Measurements from ENCODE around the gene SBNO2.

DNA sequence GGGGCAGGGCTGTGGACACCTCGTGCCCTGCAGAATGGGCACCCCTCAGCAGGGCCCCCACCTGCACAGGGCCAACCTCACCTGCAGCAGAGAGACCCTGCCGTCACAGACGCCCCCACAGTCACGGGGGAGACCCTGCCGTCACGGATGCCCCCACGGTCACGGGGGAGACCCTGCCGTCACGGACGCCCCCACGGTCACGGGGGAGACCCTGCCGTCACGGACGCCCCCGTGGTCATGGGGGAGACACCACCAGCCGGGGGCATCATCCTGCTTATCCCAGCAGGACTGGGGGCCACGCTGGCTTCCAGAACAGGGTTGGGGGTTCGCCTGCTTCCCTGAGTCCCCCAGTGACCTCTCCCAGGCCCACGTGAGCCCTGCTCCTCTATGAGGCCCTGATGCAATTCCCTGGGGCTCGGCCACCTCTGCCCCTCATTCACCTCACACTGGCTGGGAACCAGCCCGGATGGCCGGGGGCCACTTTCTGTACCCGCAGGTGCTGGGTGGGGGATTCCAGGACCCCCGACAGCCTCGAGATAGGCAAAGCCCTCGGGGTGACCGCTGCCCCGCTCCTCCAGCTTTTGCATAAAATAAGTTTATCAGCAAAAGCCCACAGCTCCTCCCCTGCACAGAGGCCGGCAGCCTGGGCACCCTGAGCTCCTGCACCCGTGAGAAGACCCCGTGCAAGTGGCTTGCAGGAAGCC lies 23.6 kb downstream of the SBNO2 start:
- TF ChIP-seq, protein P1, sequence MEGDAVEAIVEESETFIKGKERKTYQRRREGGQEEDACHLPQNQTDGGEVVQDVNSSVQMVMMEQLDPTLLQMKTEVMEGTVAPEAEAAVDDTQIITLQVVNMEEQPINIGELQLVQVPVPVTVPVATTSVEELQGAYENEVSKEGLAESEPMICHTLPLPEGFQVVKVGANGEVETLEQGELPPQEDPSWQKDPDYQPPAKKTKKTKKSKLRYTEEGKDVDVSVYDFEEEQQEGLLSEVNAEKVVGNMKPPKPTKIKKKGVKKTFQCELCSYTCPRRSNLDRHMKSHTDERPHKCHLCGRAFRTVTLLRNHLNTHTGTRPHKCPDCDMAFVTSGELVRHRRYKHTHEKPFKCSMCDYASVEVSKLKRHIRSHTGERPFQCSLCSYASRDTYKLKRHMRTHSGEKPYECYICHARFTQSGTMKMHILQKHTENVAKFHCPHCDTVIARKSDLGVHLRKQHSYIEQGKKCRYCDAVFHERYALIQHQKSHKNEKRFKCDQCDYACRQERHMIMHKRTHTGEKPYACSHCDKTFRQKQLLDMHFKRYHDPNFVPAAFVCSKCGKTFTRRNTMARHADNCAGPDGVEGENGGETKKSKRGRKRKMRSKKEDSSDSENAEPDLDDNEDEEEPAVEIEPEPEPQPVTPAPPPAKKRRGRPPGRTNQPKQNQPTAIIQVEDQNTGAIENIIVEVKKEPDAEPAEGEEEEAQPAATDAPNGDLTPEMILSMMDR (IDR thresholded peaks at IDR 0.05) = no peak
- TF ChIP-seq POLR2A (IDR thresholded peaks at IDR 0.05) = no peak
